Lower lobe of right lung (tissue), 2 donors: Measurements from ENCODE around the gene RELB. TPM values are rescaled to one million over a fixed set of nuclear protein-coding genes. Genes with fewer than 3 reads are reported as not detected.

ENCODE experiments used
- ATAC-seq, 2 donors: fragments of 200-7000 bp; cut with Tn5 transposase; one replicate each; pipeline ENCODE4 v1.9.1; 2020 to 2022; ENCODE audit warnings: mild to moderate bottlenecking in 2 of 2, moderate library complexity in 2 of 2
- DNase-seq: peaks from one replicate; pipeline ENCODE4 v3.0.0-alpha.2; 2020
- H3K27ac ChIP-seq: fragments of 200-600 bp; one replicate; pipeline ENCODE4 v1.8.0; 2022
- H3K27me3 ChIP-seq: fragments of 200-600 bp; one replicate; pipeline ENCODE4 v1.8.0; 2022; ENCODE audit warnings: low read depth
- H3K36me3 ChIP-seq: fragments of 200-600 bp; one replicate; pipeline ENCODE4 v1.8.0; 2022; ENCODE audit warnings: mild to moderate bottlenecking
- H3K4me1 ChIP-seq: fragments of 200-600 bp; one replicate; pipeline ENCODE4 v1.8.0; 2022
- H3K4me3 ChIP-seq: fragments of 200-600 bp; one replicate; pipeline ENCODE4 v1.8.0; 2022; ENCODE audit warnings: mild to moderate bottlenecking
- H3K9me3 ChIP-seq: fragments of 200-600 bp; one replicate; pipeline ENCODE4 v1.8.0; 2022
- CTCF ChIP-seq: fragments of 200-600 bp; IDR thresholded peaks from one replicate; pipeline ENCODE4 v1.8.0; 2022; ENCODE audit warnings: antibody characterized with exemption, mild to moderate bottlenecking
- intact Hi-C: fragments of 100-400 bp; cut with DNase I; formaldehyde crosslinking; loops from one replicate; pipeline ENCODE4 v1.11.0; 2022
- total RNA-seq: library from RNA; stranded (reverse); fragmentation: NEBNext Ultra II Directional; extraction: Animal tissue kit (Norgen Biotek cat#: 25700); gene quantifications from one replicate; pipeline ENCODE4 v1.2.1, GENCODE V29; 2021
- donor health status: DM: no; HTN: yes; CAD: no; lungs with severe emphysema.

Gene RELB
- total RNA-seq, 1 donor from 2014 or later = 12.2 TPM

GRCh38 chr19:45051929-45052579, 50.8 kb downstream of the RELB start:
- intact Hi-C loops = no loop called here
- peaks cover 2% of the 10 kb centered on the region for H3K4me1 ChIP-seq
- H3K9me3 ChIP-seq = no peaks in the 10 kb centered on the region
- no peak for TF ChIP-seq CTCF
- H3K27me3 ChIP-seq = no peaks in the 10 kb centered on the region
- no peak overlapping the region for H3K27ac ChIP-seq
- H3K36me3 ChIP-seq = peaks cover 58% of the 10 kb centered on the region
- DNase-seq (no peak), ATAC-seq (no peak)
- no peak overlapping the region for H3K4me3 ChIP-seq

GRCh38 chr19:45056831-45057230, 55.6 kb downstream of the RELB start:
- no peaks in the 10 kb centered on the region for H3K4me1 ChIP-seq
- no peak for ATAC-seq
- intact Hi-C loops = no loop called here

GRCh38 chr19:45057444-45057843, 56.2 kb downstream of the RELB start:
- Histone ChIP-seq H3K9me3 (no peaks in the 10 kb centered on the region), H3K27ac (no peak overlapping the region), H3K4me1 (no peaks in the 10 kb centered on the region), H3K36me3 (peaks cover 100% of the 10 kb centered on the region), H3K4me3 (no peak overlapping the region), H3K27me3 (no peaks in the 10 kb centered on the region)
- DNase-seq (no peak), ATAC-seq (no peak)
- no peak for TF ChIP-seq CTCF
- intact Hi-C loops = no loop called here

More at GRCh38 chr19:45056831-45057230, 55.6 kb downstream of the RELB start:
- Histone ChIP-seq H3K36me3 (peaks cover 100% of the 10 kb centered on the region), H3K9me3 (no peaks in the 10 kb centered on the region), H3K27me3 (no peaks in the 10 kb centered on the region), H3K27ac (no peak overlapping the region), H3K4me3 (no peak overlapping the region)
- DNase-seq = no peak
- no peak for TF ChIP-seq CTCF

- ATAC-seq (no peak), DNase-seq (no peak)
- Histone ChIP-seq H3K4me1 (no peaks in the 10 kb centered on the region), H3K4me3 (no peak overlapping the region), H3K27ac (no peak overlapping the region), H3K9me3 (no peaks in the 10 kb centered on the region), H3K36me3 (peaks cover 100% of the 10 kb centered on the region), H3K27me3 (no peaks in the 10 kb centered on the region)
- intact Hi-C loops = no loop called here
- no peak for TF ChIP-seq CTCF
Observed at GRCh38 chr19:45058622-45059159, 57.4 kb downstream of the RELB start.

- H3K4me1 ChIP-seq = no peaks in the 10 kb centered on the region
- peak; percentile 82 for TF ChIP-seq CTCF
- no peaks in the 10 kb centered on the region for H3K27me3 ChIP-seq
- H3K36me3 ChIP-seq = peaks cover 100% of the 10 kb centered on the region
- DNase-seq = peak; percentile 73
- intact Hi-C loops = no loop called here
- no peaks in the 10 kb centered on the region for H3K9me3 ChIP-seq
- H3K4me3 ChIP-seq = no peak overlapping the region
- peak; percentile 74 to 87 for ATAC-seq
- H3K27ac ChIP-seq = no peak overlapping the region
Observed at GRCh38 chr19:45059258-45059965, 58.1 kb downstream of the RELB start.
